Activated CD4-positive, alpha-beta T cell treated with anti-CD3 and anti-CD28 coated beads, Interleukin-2, amount 50 U/mL, for 4 hours (primary cell): ENCODE measurements around the gene TMEM45A.
"Not testable (repeated sequence)": the region's sequence is repeated elsewhere in the genome, so short reads cannot be mapped to it uniquely, and the experiment has no call there.

Experiments used
- DNase-seq, 2 experiments: peaks; one replicate each; pipeline ENCODE4 v3.0.0-alpha.2; 2020

Gene TMEM45A

GRCh38 chr3:100580147-100580546, 87.7 kb downstream of the TMEM45A start:
- DNase-seq = no peak

- no peak for DNase-seq
Measured at GRCh38 chr3:100581650-100582049, 89.2 kb downstream of the TMEM45A start.

- DNase-seq = not testable (repeated sequence)
Measured at GRCh38 chr3:100582157-100582556, 89.7 kb downstream of the TMEM45A start.

GRCh38 chr3:100584101-100584660, 91.8 kb downstream of the TMEM45A start:
- no peak for DNase-seq

- DNase-seq = no peak
Measured at GRCh38 chr3:100586832-100587231, 94.4 kb downstream of the TMEM45A start.

GRCh38 chr3:100588251-100588650, 95.8 kb downstream of the TMEM45A start:
- no peak for DNase-seq

GRCh38 chr3:100590114-100590839, 97.9 kb downstream of the TMEM45A start:
- DNase-seq = peak; percentile 30 to 35

GRCh38 chr3:100590840-100591147, 98.4 kb downstream of the TMEM45A start:
- no peak for DNase-seq

GRCh38 chr3:100591411-100591810, 99.0 kb downstream of the TMEM45A start:
- no peak for DNase-seq

- DNase-seq = no peak
Measured at GRCh38 chr3:100600181-100601042, 108.0 kb downstream of the TMEM45A start.

- no peak for DNase-seq
Measured at GRCh38 chr3:100602506-100603444, 110.4 kb downstream of the TMEM45A start.

GRCh38 chr3:100603469-100603868, 111.0 kb downstream of the TMEM45A start:
- DNase-seq = no peak

- DNase-seq = no peak
Measured at GRCh38 chr3:100605358-100605757, 112.9 kb downstream of the TMEM45A start.

- DNase-seq = no peak
Measured at GRCh38 chr3:100606894-100607512, 114.6 kb downstream of the TMEM45A start.

- DNase-seq = no peak
Measured at GRCh38 chr3:100609305-100609704, 116.9 kb downstream of the TMEM45A start, which contains the start of gene ADGRG7. TSS of gene ADGRG7 (plus strand) at chr3:100609601. CDS start at chr3:100609857, 256 bp downstream.

- no peak for DNase-seq
Measured at GRCh38 chr3:100609963-100610362, 117.5 kb downstream of the TMEM45A start.

- DNase-seq = no peak
Measured at GRCh38 chr3:100611221-100611620, 118.8 kb downstream of the TMEM45A start.

- DNase-seq = no peak
Measured at GRCh38 chr3:100613721-100614390, 121.4 kb downstream of the TMEM45A start.

- no peak for DNase-seq
Measured at GRCh38 chr3:100614941-100615340, 122.5 kb downstream of the TMEM45A start.

GRCh38 chr3:100615684-100616083, 123.3 kb downstream of the TMEM45A start:
- DNase-seq = no peak

- DNase-seq = no peak
Measured at GRCh38 chr3:100621251-100621650, 128.8 kb downstream of the TMEM45A start.
